Transverse colon (tissue), 4 donors: ENCODE data around the gene LZTFL1.

Experiments
- POLR2AphosphoS5 ChIP-seq, 3 donors: sonication (generic); formaldehyde crosslinking; IDR thresholded peaks; one replicate each; pipeline ENCODE4 v1.6.1; 2016; ENCODE audit warnings: antibody characterized with exemption in 3 of 3
- TF ChIP-seq, protein P1 (sequence below), 5 experiments: fragments of 200-600 bp in 3 of 5; fragments of 450-650 bp in 2 of 5; sonication (generic) in 3 of 5; IDR thresholded peaks; 1 replicate in 2 of 5; 2 replicates in 3 of 5; pipeline ENCODE4 v1.5.1; 2016 to 2017; ENCODE audit warnings: antibody characterized with exemption in 5 of 5, inconsistent platforms in 3 of 5, mild to moderate bottlenecking in 2 of 5, moderate library complexity in 1 of 5

DNA sequence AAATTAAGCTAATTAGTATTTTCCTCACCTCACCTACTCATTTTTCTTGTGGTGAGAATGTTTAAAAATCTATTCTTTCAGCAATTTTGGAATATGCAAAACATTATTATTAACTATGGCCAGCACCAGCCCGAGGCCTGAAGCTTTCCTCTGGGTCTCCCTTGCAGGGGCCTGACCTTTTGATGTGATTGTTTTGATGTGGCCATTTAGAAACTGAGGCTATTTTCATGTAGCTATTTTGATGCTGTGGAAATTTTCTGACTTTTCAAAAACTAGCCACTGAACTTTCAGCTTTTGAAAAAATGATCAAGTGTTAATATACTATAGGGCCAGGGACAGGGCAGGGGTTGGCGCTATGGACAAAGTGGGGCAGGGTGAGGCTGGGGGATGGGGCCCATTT lies 36.2 kb upstream of the LZTFL1 start:
- TF ChIP-seq, protein P1, sequence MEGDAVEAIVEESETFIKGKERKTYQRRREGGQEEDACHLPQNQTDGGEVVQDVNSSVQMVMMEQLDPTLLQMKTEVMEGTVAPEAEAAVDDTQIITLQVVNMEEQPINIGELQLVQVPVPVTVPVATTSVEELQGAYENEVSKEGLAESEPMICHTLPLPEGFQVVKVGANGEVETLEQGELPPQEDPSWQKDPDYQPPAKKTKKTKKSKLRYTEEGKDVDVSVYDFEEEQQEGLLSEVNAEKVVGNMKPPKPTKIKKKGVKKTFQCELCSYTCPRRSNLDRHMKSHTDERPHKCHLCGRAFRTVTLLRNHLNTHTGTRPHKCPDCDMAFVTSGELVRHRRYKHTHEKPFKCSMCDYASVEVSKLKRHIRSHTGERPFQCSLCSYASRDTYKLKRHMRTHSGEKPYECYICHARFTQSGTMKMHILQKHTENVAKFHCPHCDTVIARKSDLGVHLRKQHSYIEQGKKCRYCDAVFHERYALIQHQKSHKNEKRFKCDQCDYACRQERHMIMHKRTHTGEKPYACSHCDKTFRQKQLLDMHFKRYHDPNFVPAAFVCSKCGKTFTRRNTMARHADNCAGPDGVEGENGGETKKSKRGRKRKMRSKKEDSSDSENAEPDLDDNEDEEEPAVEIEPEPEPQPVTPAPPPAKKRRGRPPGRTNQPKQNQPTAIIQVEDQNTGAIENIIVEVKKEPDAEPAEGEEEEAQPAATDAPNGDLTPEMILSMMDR (IDR thresholded peaks at IDR 0.05) = no peak
- no peak for TF ChIP-seq POLR2AphosphoS5 (IDR thresholded peaks at IDR 0.05)
